Fibroblast of mammary gland (primary cell): ENCODE results near the gene ABHD8.

Experiments
- DNase-seq: peaks from one replicate; pipeline ENCODE4 v3.0.0-alpha.2; 2010; ENCODE audit warnings: low read depth
- H3K4me3 ChIP-seq: 2 replicates; pipeline ENCODE4 v1.5.1; 2011; ENCODE audit warnings: low read depth, mild to moderate bottlenecking, low read length, moderate library complexity; ENCODE audit not compliant: control insufficient read depth
- TF ChIP-seq, protein P1 (sequence below): conservative IDR thresholded peaks from 2 replicates; pipeline ENCODE4 v1.5.1; 2011; ENCODE audit warnings: low read depth, low read length, inconsistent platforms; ENCODE audit not compliant: control insufficient read depth, insufficient read depth

ABHD8 gene

DNA sequence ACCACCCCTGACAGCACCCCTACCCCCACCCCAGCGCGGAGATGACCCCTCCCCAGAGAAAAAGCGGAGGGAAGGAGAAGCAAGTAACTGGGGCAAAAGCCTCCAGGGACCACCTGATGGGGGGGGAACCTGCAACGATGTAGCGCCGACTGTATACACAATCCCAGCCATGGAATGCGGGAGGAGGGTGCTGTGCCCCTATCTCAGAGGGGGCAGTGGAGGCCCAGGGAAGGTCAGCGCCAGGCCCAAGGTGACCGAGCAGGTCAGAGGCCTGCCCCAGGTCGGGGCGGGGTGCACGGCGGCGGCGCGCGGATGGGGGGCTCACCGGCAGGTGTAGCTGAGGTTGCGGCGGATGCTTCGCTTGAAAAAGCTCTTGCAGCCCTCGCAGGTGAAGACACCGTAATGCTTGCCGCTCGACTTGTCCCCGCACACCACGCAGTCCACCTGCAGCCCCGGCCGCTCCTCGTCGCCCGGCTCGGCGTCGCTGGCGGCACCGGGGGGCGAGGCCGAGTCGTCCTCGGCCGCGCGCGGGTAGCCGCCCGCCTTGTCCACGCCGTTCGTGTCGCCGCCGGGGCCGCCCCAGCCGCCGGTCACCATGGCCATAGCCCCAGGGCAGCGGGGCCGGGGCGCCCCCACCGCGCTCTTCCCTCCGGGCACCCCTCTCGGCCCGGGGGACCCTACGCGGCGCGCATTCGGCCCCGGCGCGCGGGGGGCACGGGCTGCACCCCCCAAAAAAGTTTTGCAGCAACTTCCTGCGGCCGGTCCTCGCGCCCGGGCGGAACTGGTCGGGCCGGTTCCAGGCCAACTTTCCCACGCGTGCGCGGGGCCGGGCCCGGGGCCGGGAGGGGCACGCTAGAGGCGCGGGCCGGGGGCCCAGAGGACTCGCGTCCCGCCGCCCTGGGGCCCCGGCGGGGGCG is 58.3 kb downstream of the ABHD8 start:
- TF ChIP-seq, protein P1, sequence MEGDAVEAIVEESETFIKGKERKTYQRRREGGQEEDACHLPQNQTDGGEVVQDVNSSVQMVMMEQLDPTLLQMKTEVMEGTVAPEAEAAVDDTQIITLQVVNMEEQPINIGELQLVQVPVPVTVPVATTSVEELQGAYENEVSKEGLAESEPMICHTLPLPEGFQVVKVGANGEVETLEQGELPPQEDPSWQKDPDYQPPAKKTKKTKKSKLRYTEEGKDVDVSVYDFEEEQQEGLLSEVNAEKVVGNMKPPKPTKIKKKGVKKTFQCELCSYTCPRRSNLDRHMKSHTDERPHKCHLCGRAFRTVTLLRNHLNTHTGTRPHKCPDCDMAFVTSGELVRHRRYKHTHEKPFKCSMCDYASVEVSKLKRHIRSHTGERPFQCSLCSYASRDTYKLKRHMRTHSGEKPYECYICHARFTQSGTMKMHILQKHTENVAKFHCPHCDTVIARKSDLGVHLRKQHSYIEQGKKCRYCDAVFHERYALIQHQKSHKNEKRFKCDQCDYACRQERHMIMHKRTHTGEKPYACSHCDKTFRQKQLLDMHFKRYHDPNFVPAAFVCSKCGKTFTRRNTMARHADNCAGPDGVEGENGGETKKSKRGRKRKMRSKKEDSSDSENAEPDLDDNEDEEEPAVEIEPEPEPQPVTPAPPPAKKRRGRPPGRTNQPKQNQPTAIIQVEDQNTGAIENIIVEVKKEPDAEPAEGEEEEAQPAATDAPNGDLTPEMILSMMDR: no peak
- peak overlapping the region; percentile 81 for H3K4me3 ChIP-seq
- no peak for DNase-seq

DNA sequence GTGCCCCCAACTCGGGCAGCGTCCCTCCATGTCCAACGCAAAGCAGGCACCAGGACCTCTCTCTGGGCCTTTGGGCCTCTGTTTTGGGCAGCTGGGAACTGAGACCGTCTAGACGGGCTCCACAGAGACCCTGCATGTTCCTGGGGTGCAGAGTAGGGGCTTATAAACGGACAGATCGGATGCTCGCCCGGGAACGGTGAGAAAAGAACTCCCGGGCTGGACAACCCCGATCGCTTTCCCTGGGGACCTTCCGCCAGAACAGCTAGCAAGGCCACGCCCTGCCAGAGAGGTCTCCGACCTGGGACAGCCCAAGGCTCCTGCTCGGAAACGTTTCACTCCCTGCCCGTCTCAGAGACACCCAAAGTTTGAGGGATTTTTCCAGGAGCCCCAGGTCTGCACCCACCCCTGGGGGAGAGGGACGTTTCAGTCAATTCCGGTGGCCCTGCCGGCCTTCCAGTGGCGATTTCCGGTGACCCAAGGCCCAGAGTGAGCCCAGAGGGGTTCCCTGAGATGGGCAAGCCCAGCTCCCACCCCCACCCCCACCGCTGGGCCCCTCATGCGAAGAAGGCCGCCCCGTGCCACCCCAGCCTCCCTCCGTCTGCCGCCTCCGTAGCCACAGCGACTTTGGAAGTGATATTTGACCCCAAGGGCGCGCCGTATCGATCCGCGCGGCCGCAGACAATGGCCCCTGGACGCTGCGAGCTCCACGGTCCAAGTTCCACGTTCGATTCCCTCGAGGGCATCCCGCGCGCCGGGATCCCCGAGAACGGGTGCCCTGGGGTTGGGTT is 59.2 kb downstream of the ABHD8 start:
- peak overlapping the region; percentile 81 for H3K4me3 ChIP-seq
- TF ChIP-seq, protein P1: no peak
- peak; percentile 58 for DNase-seq

DNA sequence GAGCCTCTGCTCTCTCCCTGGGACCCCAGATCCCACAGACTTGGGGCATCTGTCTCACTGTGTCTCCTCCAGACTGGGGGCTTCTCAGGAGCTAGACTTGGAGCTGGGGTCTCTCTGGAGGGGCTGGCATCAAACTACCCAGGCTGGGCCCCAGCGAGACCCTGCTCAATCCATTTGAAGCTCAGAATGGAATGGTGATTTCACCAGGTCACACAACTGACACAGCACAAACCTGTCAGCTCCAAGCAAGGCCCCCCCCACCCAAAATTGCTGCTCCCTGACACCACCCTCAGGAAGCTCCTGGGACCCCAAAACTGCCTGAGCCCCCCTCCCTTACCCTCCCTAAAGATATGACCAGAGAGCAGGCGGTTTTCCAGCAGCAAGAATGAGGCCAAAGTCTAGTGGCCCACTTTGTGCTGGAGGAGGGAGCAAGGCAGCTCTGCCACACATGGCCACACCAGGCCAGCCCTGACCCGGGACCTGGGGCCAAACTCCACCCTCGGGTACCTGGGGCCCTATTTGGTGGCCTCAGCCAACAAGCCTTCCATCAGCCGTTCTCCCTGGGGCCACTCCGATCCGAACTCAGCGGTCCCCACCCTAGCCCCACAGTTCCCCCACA is 59.9 kb downstream of the ABHD8 start:
- peak overlapping the region; percentile 81 for H3K4me3 ChIP-seq
- DNase-seq: no peak
- TF ChIP-seq, protein P1: no peak

DNA sequence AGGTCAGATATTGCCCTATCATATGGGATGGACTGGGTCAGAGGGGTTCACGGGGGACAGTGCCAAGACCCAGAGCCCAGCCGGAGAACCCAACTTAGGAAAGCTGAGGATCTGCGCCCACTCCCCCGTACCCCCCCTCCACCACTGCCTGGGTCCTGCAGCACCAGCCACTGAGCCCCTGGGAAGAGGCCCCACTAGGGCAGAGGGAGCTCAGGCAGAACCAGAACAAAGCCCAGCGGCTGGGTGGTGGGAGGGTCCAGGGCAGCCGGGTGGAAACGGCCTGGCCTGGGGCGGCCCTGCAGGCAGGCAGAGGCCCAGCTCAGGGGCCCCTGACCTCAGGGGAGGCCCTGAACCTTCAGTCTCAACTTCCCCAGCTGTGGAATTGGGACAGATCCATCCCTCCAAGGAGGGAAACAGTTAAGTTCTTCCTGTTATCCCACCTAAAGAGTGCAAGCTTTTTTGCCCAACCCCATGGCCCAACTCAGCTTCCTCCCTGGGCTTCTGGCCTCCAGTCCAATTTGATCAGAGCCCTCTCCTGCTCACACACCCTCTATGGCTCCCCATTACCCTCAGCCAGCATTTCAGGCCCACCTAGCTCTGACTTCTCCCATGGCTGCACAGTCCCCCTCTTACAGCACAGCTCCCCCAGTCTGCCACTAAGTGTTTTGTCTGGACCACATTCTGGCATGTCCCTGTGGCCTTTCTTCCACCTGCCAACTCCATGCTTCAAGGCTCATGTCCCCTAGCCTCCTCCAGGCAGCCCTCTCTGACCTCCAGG is 60.6 kb downstream of the ABHD8 start:
- no peak overlapping the region for H3K4me3 ChIP-seq
- TF ChIP-seq, protein P1: no peak
- no peak for DNase-seq
